Measurements from ENCODE around the gene CSRNP2. TPM values are rescaled to one million over a fixed set of nuclear protein-coding genes. Genes with fewer than 3 reads are reported as not detected.

Gene CSRNP2
- total RNA-seq, 1 experiment from 2014 or later: 18.9 TPM

DNA sequence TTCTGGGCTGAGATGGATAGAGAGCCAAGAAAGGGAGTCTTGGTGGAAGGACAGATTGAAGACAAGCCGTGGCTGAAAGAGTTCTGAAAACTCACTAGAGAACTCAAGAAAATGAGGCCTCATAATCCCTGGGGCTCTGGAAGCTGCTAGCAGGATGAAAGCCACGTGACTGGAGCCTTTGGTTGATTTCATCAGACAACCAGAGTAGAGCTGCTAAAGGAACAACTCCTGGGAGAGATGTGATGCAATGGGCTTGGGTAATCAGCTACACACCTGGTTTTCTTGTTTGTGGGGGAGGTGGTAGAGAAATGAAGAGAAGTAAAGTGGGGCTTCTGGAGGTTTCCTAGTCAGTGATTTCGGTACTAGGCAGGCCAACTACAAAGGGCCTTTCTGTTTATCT lies 13.4 kb downstream of the CSRNP2 start:
- Histone ChIP-seq H3K27me3 (ENCODE audit: low read length) (no peaks in the 10 kb centered on the region), H3K4me3 (ENCODE audit: low read length) (no peak overlapping the region), H3K9ac (ENCODE audit: low read length) (no peak overlapping the region), H3K9me2 (replicated peaks; ENCODE audit: low read length) (no peaks in the 10 kb centered on the region), H3K4me2 (ENCODE audit: low read length) (no peak overlapping the region), H3K79me2 (ENCODE audit: low read length) (no peaks in the 10 kb centered on the region), H4K20me1 (ENCODE audit: low read length) (no peaks in the 10 kb centered on the region), H3K4me1 (ENCODE audit: insufficient read depth, low read length) (no peaks in the 10 kb centered on the region), H2AFZ (ENCODE audit: low read length) (no peak overlapping the region), H3F3A (ENCODE audit: low read length, unreplicated experiment) (no peaks in the 10 kb centered on the region), H3K9me3 (ENCODE audit: low read length) (no peaks in the 10 kb centered on the region), H3K36me3 (ENCODE audit: low read depth, low read length) (peaks cover 44% of the 10 kb centered on the region), H3K27ac (ENCODE audit: low read length) (no peak overlapping the region)
- TF ChIP-seq CTCF (conservative IDR thresholded peaks at IDR 0.05; ENCODE audit: low read depth, low read length) (no peak), EZH2phosphoT487 (IDR thresholded peaks at IDR 0.05; ENCODE audit: borderline replicate concordance, low read length) (no peak), EZH2 (IDR thresholded peaks at IDR 0.05; ENCODE audit: low read length, unreplicated experiment) (no peak)
- DNase-seq (no peak), ATAC-seq (no peak)
- POLR2A ChIA-PET (ENCODE audit: unreplicated experiment): no interaction called here
- no TSS peak for BruUV-seq (replicated peaks)
- intact Hi-C loops (cut with micrococcal nuclease): no loop called here
- CTCF ChIA-PET: no interaction called here

- BruUV-seq (replicated peaks): no TSS peak
- ChIA-PET CTCF (no interaction called here), POLR2A (ENCODE audit: unreplicated experiment) (no interaction called here)
- Histone ChIP-seq H3K27ac (ENCODE audit: low read length) (no peak overlapping the region), H3K9me2 (replicated peaks; ENCODE audit: low read length) (no peaks in the 10 kb centered on the region), H3K36me3 (ENCODE audit: low read depth, low read length) (peaks cover 53% of the 10 kb centered on the region), H3K9me3 (ENCODE audit: low read length) (no peaks in the 10 kb centered on the region), H4K20me1 (ENCODE audit: low read length) (no peaks in the 10 kb centered on the region), H3F3A (ENCODE audit: low read length, unreplicated experiment) (no peaks in the 10 kb centered on the region), H3K4me2 (ENCODE audit: low read length) (no peak overlapping the region), H2AFZ (ENCODE audit: low read length) (no peak overlapping the region), H3K27me3 (ENCODE audit: low read length) (no peaks in the 10 kb centered on the region), H3K4me3 (ENCODE audit: low read length) (no peak overlapping the region), H3K4me1 (ENCODE audit: insufficient read depth, low read length) (no peaks in the 10 kb centered on the region), H3K9ac (ENCODE audit: low read length) (no peak overlapping the region), H3K79me2 (ENCODE audit: low read length) (no peaks in the 10 kb centered on the region)
- no peak for TF ChIP-seq EZH2phosphoT487 (IDR thresholded peaks at IDR 0.05; ENCODE audit: borderline replicate concordance, low read length)
- TF ChIP-seq EZH2 (IDR thresholded peaks at IDR 0.05; ENCODE audit: low read length, unreplicated experiment): no peak
- DNase-seq: no peak
- ATAC-seq: no peak
- intact Hi-C loops (cut with micrococcal nuclease): no loop called here
Observed at GRCh38 chr12:51067771-51068170, 15.6 kb downstream of the CSRNP2 start.

DNA sequence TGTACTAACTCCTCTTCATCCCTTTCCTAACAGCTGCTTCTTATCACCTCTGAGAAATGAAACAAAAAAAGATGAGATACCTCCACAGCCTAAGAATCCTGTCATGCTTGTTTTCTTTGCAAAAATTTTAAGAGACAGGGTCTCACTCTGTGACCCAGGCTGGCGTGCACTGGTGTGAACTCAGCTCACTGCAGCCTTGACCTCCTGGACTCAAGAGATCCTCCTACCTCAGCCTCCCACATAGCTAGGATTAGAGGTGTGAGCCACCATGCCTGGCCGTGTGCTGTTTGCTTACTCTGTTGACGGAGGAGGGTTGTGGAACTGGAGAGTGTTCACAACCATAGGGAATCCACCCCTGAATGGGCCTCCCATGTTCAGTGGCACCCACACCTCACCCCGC lies 16.2 kb downstream of the CSRNP2 start:
- BruUV-seq (replicated peaks): no TSS peak
- H3K79me2 ChIP-seq (ENCODE audit: low read length): no peaks in the 10 kb centered on the region
- TF ChIP-seq EZH2phosphoT487 (IDR thresholded peaks at IDR 0.05; ENCODE audit: borderline replicate concordance, low read length) (no peak), CTCF (conservative IDR thresholded peaks at IDR 0.05; ENCODE audit: low read depth, low read length) (no peak), EZH2 (IDR thresholded peaks at IDR 0.05; ENCODE audit: low read length, unreplicated experiment) (no peak)
- no peaks in the 10 kb centered on the region for H3K4me1 ChIP-seq (ENCODE audit: insufficient read depth, low read length)
- no peak overlapping the region for H3K4me2 ChIP-seq (ENCODE audit: low read length)
- no peak overlapping the region for H3K27ac ChIP-seq (ENCODE audit: low read length)
- ATAC-seq (no peak), DNase-seq (no peak)
- H3K9me2 ChIP-seq (replicated peaks; ENCODE audit: low read length): no peaks in the 10 kb centered on the region
- H3K27me3 ChIP-seq (ENCODE audit: low read length): no peaks in the 10 kb centered on the region
- intact Hi-C loops (cut with micrococcal nuclease): no loop called here
- H4K20me1 ChIP-seq (ENCODE audit: low read length): no peaks in the 10 kb centered on the region
- POLR2A ChIA-PET (ENCODE audit: unreplicated experiment): interaction anchor here (0.7 kb wide), 1 partner anchor 74 kb away, joined by 10 read pairs; no protein-coding TSS in a partner anchor
- H2AFZ ChIP-seq (ENCODE audit: low read length): no peak overlapping the region
- no peaks in the 10 kb centered on the region for H3F3A ChIP-seq (ENCODE audit: low read length, unreplicated experiment)
- CTCF ChIA-PET: no interaction called here
- H3K36me3 ChIP-seq (ENCODE audit: low read depth, low read length): peaks cover 58% of the 10 kb centered on the region
- no peaks in the 10 kb centered on the region for H3K9me3 ChIP-seq (ENCODE audit: low read length)
- H3K9ac ChIP-seq (ENCODE audit: low read length): no peak overlapping the region
- H3K4me3 ChIP-seq (ENCODE audit: low read length): no peak overlapping the region

Data from PC-3 (cell line).